Activated naive CD4-positive, alpha-beta T cell treated with anti-CD3 and anti-CD28 coated beads, Interleukin-2, amount 10 ng/mL, durations not matched to agents 7 days and 5 days (primary cell): Measurements from ENCODE around the gene GJC1.

ENCODE experiments used
- CTCF ChIA-PET: fragments of 350-600 bp; sonication (Branson Sonifier 250); formaldehyde crosslinking; loops from one replicate; lab custom pipeline; 2021; ENCODE audit warnings: antibody characterized with exemption; lab: Charles Lee
- DNase-seq: peaks from one replicate; pipeline ENCODE4 v3.0.0-alpha.2; 2020
- H3K27ac Mint-ChIP-seq: one replicate; pipeline ENCODE4 v1.8.0; 2021; ENCODE audit warnings: mild to moderate bottlenecking, moderate library complexity, mixed read lengths
- H3K27me3 Mint-ChIP-seq: one replicate; pipeline ENCODE4 v1.8.0; 2021; ENCODE audit warnings: mild to moderate bottlenecking, mixed read lengths
- H3K36me3 Mint-ChIP-seq: one replicate; pipeline ENCODE4 v1.8.0; 2021; ENCODE audit warnings: mixed read lengths
- H3K4me1 Mint-ChIP-seq: one replicate; pipeline ENCODE4 v1.8.0; 2021; ENCODE audit warnings: mixed read lengths
- H3K4me3 Mint-ChIP-seq: one replicate; pipeline ENCODE4 v1.8.0; 2021; ENCODE audit warnings: mild to moderate bottlenecking, moderate library complexity, mixed read lengths
- H3K9me3 Mint-ChIP-seq: one replicate; pipeline ENCODE4 v1.8.0; 2021; ENCODE audit warnings: mixed read lengths

The GJC1 gene

DNA sequence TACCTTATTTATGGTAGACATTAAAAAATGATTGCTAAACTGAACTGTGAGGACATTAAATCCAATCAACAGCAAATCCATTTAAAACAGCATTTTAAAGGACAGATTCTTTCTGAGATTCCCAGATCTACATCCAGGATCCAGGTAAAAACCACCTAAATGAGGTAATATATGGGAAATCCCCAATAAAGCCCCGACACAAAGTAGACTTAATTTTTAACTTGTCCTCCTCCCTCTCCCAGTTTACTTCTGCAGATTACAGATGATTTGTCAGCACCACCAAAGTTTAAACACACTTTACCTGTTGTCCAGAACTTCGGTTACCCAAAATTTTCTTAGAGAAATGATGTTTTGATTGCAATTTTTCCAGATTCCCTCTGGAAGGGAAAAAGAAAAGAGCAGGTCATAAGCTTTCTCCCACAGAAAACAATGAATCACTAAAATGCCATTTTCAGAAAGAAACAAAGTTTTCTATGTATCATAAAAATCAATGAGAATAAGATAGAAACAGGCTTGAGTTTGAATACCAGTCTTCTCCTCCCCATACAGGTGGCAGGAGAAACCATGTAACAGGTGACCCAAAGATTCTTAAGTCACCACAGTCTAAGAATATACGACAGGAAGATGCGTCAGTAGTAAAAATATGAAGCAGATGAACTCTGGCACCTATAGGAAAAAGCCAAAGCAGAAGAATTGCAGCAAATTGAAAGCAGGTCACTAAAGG is 22.8 kb downstream of the GJC1 start:
- Mint-ChIP-seq H3K4me1 (no peaks in the 10 kb centered on the region), H3K36me3 (no peaks in the 10 kb centered on the region), H3K9me3 (no peaks in the 10 kb centered on the region), H3K4me3 (no peak overlapping the region), H3K27me3 (peaks cover 38% of the 10 kb centered on the region), H3K27ac (no peak overlapping the region)
- DNase-seq, result no peak
- CTCF ChIA-PET, result interaction anchor here (2.8 kb wide), 1 partner anchor 28 kb away, joined by 10 read pairs; no protein-coding TSS in a partner anchor

- Mint-ChIP-seq H3K4me3 (no peak overlapping the region), H3K27ac (no peak overlapping the region), H3K9me3 (no peaks in the 10 kb centered on the region), H3K36me3 (no peaks in the 10 kb centered on the region), H3K27me3 (peaks cover 36% of the 10 kb centered on the region), H3K4me1 (no peaks in the 10 kb centered on the region)
- CTCF ChIA-PET, result no interaction called here
- DNase-seq, result no peak
These were observed 25.6 kb downstream of the GJC1 start for GRCh38 chr17:44804302-44805089.

GRCh38 chr17:44801880-44802279 is 28.2 kb downstream of the GJC1 start:
- no peak for DNase-seq
- CTCF ChIA-PET, result interaction anchor here (1.4 kb wide), 1 partner anchor 9 kb away, joined by 3 read pairs; no protein-coding TSS in a partner anchor
- Mint-ChIP-seq H3K27me3 (peaks cover 30% of the 10 kb centered on the region), H3K4me1 (peaks cover 8% of the 10 kb centered on the region), H3K36me3 (no peaks in the 10 kb centered on the region), H3K4me3 (no peak overlapping the region), H3K9me3 (no peaks in the 10 kb centered on the region), H3K27ac (no peak overlapping the region)

- Mint-ChIP-seq H3K4me1 (peaks cover 8% of the 10 kb centered on the region), H3K4me3 (no peak overlapping the region), H3K36me3 (no peaks in the 10 kb centered on the region), H3K27ac (no peak overlapping the region), H3K9me3 (no peaks in the 10 kb centered on the region), H3K27me3 (peaks cover 18% of the 10 kb centered on the region)
- no peak for DNase-seq
- CTCF ChIA-PET, result interaction anchor here (1.0 to 2.5 kb wide), 4 partner anchors 19 to 265 kb away, joined by 3 to 14 read pairs (median 4); no protein-coding TSS in a partner anchor
These were observed 31.7 kb downstream of the GJC1 start for GRCh38 chr17:44798356-44798755.

DNA sequence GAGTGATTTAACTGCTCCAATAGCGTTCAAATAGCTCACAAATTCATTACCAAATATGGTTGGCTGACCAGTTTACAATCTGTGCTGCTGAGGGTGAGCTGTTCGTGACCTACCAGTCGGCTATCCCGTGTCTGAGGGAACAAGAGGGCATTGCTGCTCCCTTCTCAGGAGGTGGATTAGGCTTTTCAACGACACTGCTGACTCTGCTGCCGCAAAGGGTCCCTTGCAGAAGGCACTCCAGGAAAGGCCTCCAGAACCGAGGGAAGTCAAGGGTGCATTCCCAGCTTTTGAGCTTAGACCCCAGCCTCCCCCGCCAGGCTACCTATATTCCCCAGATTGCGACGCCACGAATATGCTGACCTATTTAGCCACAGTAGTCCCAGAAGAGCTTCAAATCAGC is 32.3 kb downstream of the GJC1 start:
- H3K36me3 Mint-ChIP-seq, result no peaks in the 10 kb centered on the region

DNA sequence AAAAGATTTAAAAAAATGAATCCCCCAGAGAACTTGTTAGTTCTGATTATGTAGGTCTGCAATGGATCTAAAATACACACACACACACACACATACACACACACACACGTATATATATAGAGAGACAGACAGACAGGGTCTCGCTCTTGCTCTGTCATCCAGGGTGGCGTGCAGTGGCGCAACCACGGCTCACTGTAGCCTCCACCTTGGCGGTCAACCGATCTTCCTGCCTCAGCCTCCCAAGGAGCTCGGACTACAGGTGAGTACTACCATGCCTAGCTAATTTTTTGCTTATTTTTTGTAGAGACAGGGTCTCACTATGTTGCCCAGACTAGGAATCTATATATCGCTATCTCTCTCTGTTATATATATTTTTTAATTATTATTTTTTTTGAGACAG is 33.4 kb downstream of the GJC1 start:
- Mint-ChIP-seq H3K27me3 (peaks cover 14% of the 10 kb centered on the region), H3K4me3 (no peak overlapping the region), H3K4me1 (peaks cover 8% of the 10 kb centered on the region), H3K9me3 (no peaks in the 10 kb centered on the region), H3K36me3 (no peaks in the 10 kb centered on the region), H3K27ac (no peak overlapping the region)
- no peak for DNase-seq
- CTCF ChIA-PET, result interaction anchor here (2.5 kb wide), 1 partner anchor 18 kb away, joined by 14 read pairs; no protein-coding TSS in a partner anchor

More for the DNA sequence above, 32.3 kb downstream of the GJC1 start:
- H3K4me3 Mint-ChIP-seq, result no peak overlapping the region
- peaks cover 16% of the 10 kb centered on the region for H3K27me3 Mint-ChIP-seq
- no peaks in the 10 kb centered on the region for H3K9me3 Mint-ChIP-seq
- CTCF ChIA-PET, result interaction anchor here (1.0 to 2.5 kb wide), 4 partner anchors 19 to 264 kb away, joined by 3 to 14 read pairs (median 4); no protein-coding TSS in a partner anchor
- H3K4me1 Mint-ChIP-seq, result peaks cover 8% of the 10 kb centered on the region
- no peak overlapping the region for H3K27ac Mint-ChIP-seq
- no peak for DNase-seq

GRCh38 chr17:44795928-44796327 is 34.2 kb downstream of the GJC1 start:
- H3K9me3 Mint-ChIP-seq, result no peaks in the 10 kb centered on the region
- no peaks in the 10 kb centered on the region for H3K36me3 Mint-ChIP-seq
- H3K27ac Mint-ChIP-seq, result no peak overlapping the region
- H3K4me3 Mint-ChIP-seq, result no peak overlapping the region
- DNase-seq, result no peak
- CTCF ChIA-PET, result interaction anchor here (1.4 kb wide), 1 partner anchor 17 kb away, joined by 5 read pairs; no protein-coding TSS in a partner anchor
- H3K4me1 Mint-ChIP-seq, result peaks cover 8% of the 10 kb centered on the region
- H3K27me3 Mint-ChIP-seq, result peaks cover 12% of the 10 kb centered on the region

- H3K4me3 Mint-ChIP-seq, result no peak overlapping the region
- no peaks in the 10 kb centered on the region for H3K36me3 Mint-ChIP-seq
- H3K27ac Mint-ChIP-seq, result no peak overlapping the region
- H3K9me3 Mint-ChIP-seq, result no peaks in the 10 kb centered on the region
- peaks cover 11% of the 10 kb centered on the region for H3K27me3 Mint-ChIP-seq
- CTCF ChIA-PET, result interaction anchor here (1.4 kb wide), 1 partner anchor 17 kb away, joined by 5 read pairs; no protein-coding TSS in a partner anchor
- H3K4me1 Mint-ChIP-seq, result peaks cover 8% of the 10 kb centered on the region
- DNase-seq, result no peak
These were observed 34.7 kb downstream of the GJC1 start for GRCh38 chr17:44795421-44795820.

DNA sequence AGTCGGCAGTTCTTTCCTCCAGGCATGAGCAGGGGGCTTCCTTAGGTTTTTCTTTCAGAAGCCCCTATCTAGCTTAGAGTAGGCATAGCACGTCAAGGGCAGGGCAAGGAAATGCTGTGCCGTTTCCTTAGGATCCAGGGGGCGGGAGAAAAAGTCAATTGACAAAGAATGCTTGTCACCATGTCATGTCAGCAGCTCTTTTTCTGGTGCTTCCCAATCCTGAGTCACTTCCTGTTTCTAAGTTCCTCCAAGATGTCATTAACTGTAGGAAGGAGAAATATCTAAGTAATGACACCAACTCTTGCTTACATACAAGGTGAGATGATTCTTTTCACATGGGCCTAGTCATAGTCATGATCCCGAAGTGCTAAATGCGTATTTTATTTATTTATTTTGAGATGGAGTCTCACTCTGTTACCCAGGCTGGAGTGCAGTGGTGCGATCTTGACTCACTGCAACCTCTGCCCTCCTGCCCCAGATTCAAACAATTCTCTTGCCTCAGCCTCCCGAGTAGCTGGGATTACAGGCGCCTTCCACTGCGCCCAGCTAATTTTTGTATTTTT is 35.2 kb downstream of the GJC1 start:
- Mint-ChIP-seq H3K27me3 (peaks cover 11% of the 10 kb centered on the region), H3K4me3 (no peak overlapping the region), H3K9me3 (no peaks in the 10 kb centered on the region), H3K4me1 (peaks cover 8% of the 10 kb centered on the region), H3K36me3 (no peaks in the 10 kb centered on the region), H3K27ac (no peak overlapping the region)
- CTCF ChIA-PET, result interaction anchor here (1.4 to 1.8 kb wide), 2 partner anchors 16 kb away, joined by 5 to 10 read pairs; no protein-coding TSS in a partner anchor
- DNase-seq, result no peak

GRCh38 chr17:44793885-44794842 is 35.9 kb downstream of the GJC1 start:
- CTCF ChIA-PET, result interaction anchor here (0.8 to 1.8 kb wide), 2 partner anchors 15 to 71 kb away, joined by 3 to 10 read pairs; no protein-coding TSS in a partner anchor
- H3K9me3 Mint-ChIP-seq, result no peaks in the 10 kb centered on the region
- H3K4me3 Mint-ChIP-seq, result no peak overlapping the region
- H3K27me3 Mint-ChIP-seq, result peaks cover 11% of the 10 kb centered on the region
- no peak overlapping the region for H3K27ac Mint-ChIP-seq
- DNase-seq, result no peak
- H3K4me1 Mint-ChIP-seq, result peaks cover 8% of the 10 kb centered on the region
- no peaks in the 10 kb centered on the region for H3K36me3 Mint-ChIP-seq

DNA sequence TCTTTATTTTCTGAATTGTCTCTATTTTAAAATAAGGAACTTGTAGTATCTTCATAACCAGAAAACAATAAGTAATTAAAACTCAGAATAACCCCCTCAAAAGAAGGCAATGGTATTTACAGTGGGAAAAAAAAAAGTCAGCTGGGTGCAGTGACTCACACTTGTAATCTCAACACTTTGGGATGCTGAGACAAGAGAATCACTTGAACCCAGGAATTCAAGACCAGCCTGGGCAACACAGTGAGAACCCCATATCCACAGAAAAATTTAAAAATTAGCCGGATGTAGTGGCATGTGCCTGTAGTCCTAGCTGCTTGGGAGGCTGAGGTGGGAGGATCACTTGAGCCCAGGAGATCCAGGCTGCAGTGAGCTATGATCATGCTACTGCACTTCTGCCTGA is 37.8 kb downstream of the GJC1 start:
- Mint-ChIP-seq H3K27me3 (peaks cover 19% of the 10 kb centered on the region), H3K27ac (peak overlapping the region; percentile 38), H3K9me3 (no peaks in the 10 kb centered on the region), H3K4me3 (no peak overlapping the region), H3K36me3 (no peaks in the 10 kb centered on the region), H3K4me1 (no peaks in the 10 kb centered on the region)
- no peak for DNase-seq
- CTCF ChIA-PET, result no interaction called here

DNA sequence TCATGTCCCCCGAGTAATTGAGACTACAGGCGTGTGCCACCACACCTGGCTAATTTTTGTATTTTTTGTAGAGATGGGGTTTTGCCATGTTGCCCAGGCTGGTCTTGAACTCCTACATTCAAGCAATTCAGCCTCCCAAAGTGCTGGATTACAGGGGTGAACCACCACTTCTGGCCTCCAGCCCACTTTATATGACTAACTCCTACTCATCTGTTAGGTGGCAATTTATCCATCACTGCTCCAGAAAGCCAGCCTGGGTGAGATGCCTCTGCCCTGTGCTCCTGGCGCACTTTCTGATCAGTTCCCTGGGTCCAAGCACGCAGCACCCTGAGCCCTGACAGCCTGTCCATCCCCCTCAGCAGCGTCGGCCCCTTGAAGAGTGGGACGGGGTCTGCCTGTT is 41.9 kb downstream of the GJC1 start:
- H3K27me3 Mint-ChIP-seq, result peaks cover 29% of the 10 kb centered on the region
- no peak for DNase-seq
- H3K4me3 Mint-ChIP-seq, result no peak overlapping the region
- CTCF ChIA-PET, result no interaction called here
- no peaks in the 10 kb centered on the region for H3K9me3 Mint-ChIP-seq
- H3K27ac Mint-ChIP-seq, result no peak overlapping the region
- H3K4me1 Mint-ChIP-seq, result no peaks in the 10 kb centered on the region
- no peaks in the 10 kb centered on the region for H3K36me3 Mint-ChIP-seq

- Mint-ChIP-seq H3K27ac (no peak overlapping the region), H3K27me3 (peaks cover 36% of the 10 kb centered on the region), H3K9me3 (no peaks in the 10 kb centered on the region), H3K36me3 (no peaks in the 10 kb centered on the region), H3K4me1 (no peaks in the 10 kb centered on the region), H3K4me3 (no peak overlapping the region)
- CTCF ChIA-PET, result no interaction called here
- DNase-seq, result no peak
These were observed 42.7 kb downstream of the GJC1 start for GRCh38 chr17:44787271-44787940.
